A549 (cell line): ENCODE measurements around the gene TTL. TPM values are rescaled to one million over a fixed set of nuclear protein-coding genes. Genes with fewer than 3 reads are reported as not detected.

Source experiments
- ATAC-seq, 2 experiments: fragments of 200-7000 bp in 1 of 2; fragments of >200 bp in 1 of 2; cut with Nextera tagmentation in 1 of 2; cut with Tn5 transposase in 1 of 2; 3 replicates each; pipeline versions ENCODE4 v1.8.0 to v1.9.1; 2018 to 2020; ENCODE audit warnings: mild to moderate bottlenecking in 1 of 2, moderate library complexity in 1 of 2
- CTCF ChIA-PET: fragments of 300-600 bp; sonication (Branson Sonifier 250); formaldehyde crosslinking; extraction: SDS; loops from one replicate; lab custom pipeline; 2021; ENCODE audit warnings: antibody characterized with exemption, inconsistent platforms; lab: Yijun Ruan, JAX
- POLR2A ChIA-PET: fragments of 350-600 bp; formaldehyde crosslinking; extraction: SDS; loops from one replicate; lab custom pipeline; 2021; ENCODE audit warnings: antibody characterized with exemption, inconsistent platforms; lab: Yijun Ruan, JAX
- DNase-seq, 2 experiments: peaks; one replicate each; pipeline versions ENCODE4 v3.0.0 to v3.0.0-alpha.2; 2011 to 2016; ENCODE audit warnings: low read depth in 1 of 2, low spot score in 1 of 2
- FAIRE-seq: peaks from 2 replicates; lab custom pipeline; 2011; peaks lifted over from hg19 to GRCh38; lab: Jason Lieb, UNC
- H3K27ac ChIP-seq, 2 experiments: fragments of >200 bp; sonication (Bioruptor Twin); formaldehyde crosslinking; 3 replicates each; pipeline ENCODE4 v1.5.1; 2016 to 2017
- H3K4me1 ChIP-seq: fragments of >200 bp; sonication (Bioruptor Twin); formaldehyde crosslinking; 3 replicates; pipeline ENCODE4 v1.6.1; 2016
- H3K4me2 ChIP-seq: fragments of >200 bp; sonication (Bioruptor Twin); formaldehyde crosslinking; 3 replicates; pipeline ENCODE4 v1.6.1; 2016
- H3K4me3 ChIP-seq: fragments of >200 bp; sonication (Bioruptor Twin); formaldehyde crosslinking; 3 replicates; pipeline ENCODE4 v1.5.1; 2016
- H3K9me3 ChIP-seq: fragments of >200 bp; sonication (Bioruptor Twin); formaldehyde crosslinking; 3 replicates; pipeline ENCODE4 v1.6.1; 2016
- CHD2 ChIP-seq: fragments of 150-350 bp; IDR thresholded peaks from 2 replicates; pipeline ENCODE4 v1.6.1; 2014; ENCODE audit warnings: low read length; ENCODE audit not compliant: partially characterized antibody
- ELK1 ChIP-seq: fragments of 150-350 bp; IDR thresholded peaks from 2 replicates; pipeline ENCODE4 v1.6.1; 2014; ENCODE audit warnings: low read depth, mild to moderate bottlenecking, low read length
- HOXB13 ChIP-seq: fragments of 250-450 bp; sonication (Bioruptor Pico); IDR thresholded peaks from 2 replicates; pipeline ENCODE4 v1.5.0; 2020; ENCODE audit warnings: low read depth, mild to moderate bottlenecking, moderate library complexity
- HOXB5 ChIP-seq: fragments of 250-450 bp; sonication (Bioruptor Pico); IDR thresholded peaks from 2 replicates; pipeline ENCODE4 v1.5.0; 2020; ENCODE audit warnings: mild to moderate bottlenecking, moderate library complexity
- KDM1A ChIP-seq: fragments of 200-600 bp; sonication (generic); IDR thresholded peaks from 2 replicates; pipeline ENCODE4 v1.6.1; 2016; ENCODE audit warnings: low read depth, mild to moderate bottlenecking
- NFE2L2 ChIP-seq: fragments of 150-350 bp; conservative IDR thresholded peaks from 2 replicates; pipeline ENCODE4 v1.6.1; 2014; ENCODE audit warnings: low read length
- POLR2AphosphoS2 ChIP-seq: conservative IDR thresholded peaks from 2 replicates; pipeline ENCODE4 v1.6.1; 2012; ENCODE audit warnings: low read length, improper control_type of control experiment, inconsistent platforms
- RARB ChIP-seq: fragments of 250-450 bp; sonication (Bioruptor Pico); IDR thresholded peaks from 2 replicates; pipeline ENCODE4 v1.8.0; 2021; ENCODE audit warnings: mild to moderate bottlenecking, moderate library complexity
- RNF2 ChIP-seq: fragments of 200-600 bp; sonication (generic); IDR thresholded peaks from 2 replicates; pipeline ENCODE4 v1.6.1; 2016; ENCODE audit warnings: low read depth, mild to moderate bottlenecking, antibody characterized with exemption, moderate library complexity, borderline replicate concordance
- TP53 ChIP-seq: fragments of 250-450 bp; sonication (Bioruptor Pico); IDR thresholded peaks from 2 replicates; pipeline ENCODE4 v1.5.0; 2021; ENCODE audit warnings: mild to moderate bottlenecking, moderate library complexity
- WGBS: methylation state at CpG from one replicate; pipeline ENCODE4 v1.1.6; 2017; ENCODE audit errors: missing lambda C conversion rate; 5-methylcytosine and 5-hydroxymethylcytosine counted together
- polyA plus RNA-seq, 4 experiments: library from polyadenylated mRNA; depleted of rRNA in 3 of 4; stranded (reverse); fragments of >200 nt; fragmentation: RNase III in 1 of 4; extraction: RNeasy Plus Mini Kit Qiagen cat#74134 plus additional on column Dnase treatment in 1 of 4; gene quantifications; 2 replicates in 3 of 4; 3 replicates in 1 of 4; pipeline ENCODE4 v1.2.3, GENCODE V29; 2011 to 2017
- small RNA-seq, 6 experiments: library from RNA; depleted of rRNA; stranded (forward); fragments of <200 nt; gene quantifications; one replicate each; pipeline ENCODE3, GENCODE V24; 2012
- TF ChIP-seq, protein P1 (sequence below): IDR thresholded peaks from 2 replicates; pipeline ENCODE4 v1.6.1; 2012

The TTL gene
- polyA plus RNA-seq, 2 of the 4 experiments (the other 2 are of a cell fraction): 29.7 to 33.1 TPM

DNA sequence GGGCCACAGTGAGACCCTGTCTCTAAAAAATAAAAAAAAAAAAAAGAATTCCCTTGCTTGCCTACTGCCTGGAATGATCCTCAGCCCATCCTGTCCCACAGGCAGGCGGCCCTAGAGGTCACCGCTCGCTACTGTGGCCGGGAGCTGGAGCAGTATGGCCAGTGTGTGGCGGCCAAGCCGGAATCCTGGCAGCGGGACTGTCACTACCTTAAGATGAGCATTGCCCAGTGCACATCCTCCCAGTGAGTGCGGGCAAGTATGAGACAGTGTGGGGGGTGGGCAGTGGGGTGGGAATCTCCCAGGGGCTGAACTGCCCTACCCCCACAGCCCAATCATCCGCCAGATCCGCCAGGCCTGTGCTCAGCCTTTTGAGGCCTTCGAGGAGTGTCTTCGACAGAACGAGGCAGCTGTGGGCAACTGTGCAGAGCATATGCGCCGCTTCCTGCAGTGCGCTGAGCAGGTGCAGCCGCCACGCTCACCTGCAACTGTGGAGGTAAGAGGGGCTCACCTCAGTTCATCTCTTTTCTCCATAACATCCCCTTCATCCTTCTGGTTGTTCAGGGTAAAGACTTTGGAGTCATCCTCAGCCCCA is 104.0 kb downstream of the TTL start:
- ChIA-PET POLR2A (no interaction called here), CTCF (interaction anchor here (1.2 to 7.5 kb wide), 3 partner anchors 13 to 140 kb away, joined by 3 to 54 read pairs (median 31); no protein-coding TSS in a partner anchor)
- ATAC-seq: no peak
- WGBS: 92% methylated on average over 18 of the region's 18 CpGs
- no peak for FAIRE-seq
- Histone ChIP-seq H3K4me2 (peak overlapping the region; percentile 89), H3K27ac (peak overlapping the region in 1 of 2 experiments; percentile 97; a peak in 1 of 6 replicates), H3K4me1 (peaks cover 18% of the 10 kb centered on the region), H3K9me3 (no peaks in the 10 kb centered on the region), H3K4me3 (no peak overlapping the region; the same call in 2 of the 3 replicates)
- DNase-seq: no peak
- TF ChIP-seq ELK1: no peak
- TF ChIP-seq RARB (CRISPR knock-in tag): no peak
- no peak for TF ChIP-seq TP53 (CRISPR knock-in tag)
- no peak for TF ChIP-seq KDM1A

GRCh38 chr2:112588611-112589045 is 106.7 kb downstream of the TTL start:
- peaks cover 8% of the 10 kb centered on the region for H3K4me1 ChIP-seq
- DNase-seq (no peak), ATAC-seq (no peak), FAIRE-seq (no peak)
- 86% methylated on average over 6 of the region's 6 CpGs for WGBS
- H3K4me2 ChIP-seq: no peak overlapping the region
- no peak overlapping the region for H3K27ac ChIP-seq
- H3K9me3 ChIP-seq: no peaks in the 10 kb centered on the region
- CTCF ChIA-PET: interaction anchor here (0.6 to 7.5 kb wide), 3 partner anchors 10 to 370 kb away, joined by 3 to 54 read pairs (median 4); no protein-coding TSS in a partner anchor
- no peak overlapping the region for H3K4me3 ChIP-seq
- POLR2A ChIA-PET: no interaction called here
- TF ChIP-seq, protein P1, sequence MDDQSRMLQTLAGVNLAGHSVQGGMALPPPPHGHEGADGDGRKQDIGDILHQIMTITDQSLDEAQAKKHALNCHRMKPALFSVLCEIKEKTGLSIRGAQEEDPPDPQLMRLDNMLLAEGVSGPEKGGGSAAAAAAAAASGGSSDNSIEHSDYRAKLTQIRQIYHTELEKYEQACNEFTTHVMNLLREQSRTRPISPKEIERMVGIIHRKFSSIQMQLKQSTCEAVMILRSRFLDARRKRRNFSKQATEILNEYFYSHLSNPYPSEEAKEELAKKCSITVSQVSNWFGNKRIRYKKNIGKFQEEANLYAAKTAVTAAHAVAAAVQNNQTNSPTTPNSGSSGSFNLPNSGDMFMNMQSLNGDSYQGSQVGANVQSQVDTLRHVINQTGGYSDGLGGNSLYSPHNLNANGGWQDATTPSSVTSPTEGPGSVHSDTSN: no peak
- no peak for TF ChIP-seq HOXB13 (CRISPR knock-in tag)
- no peak for TF ChIP-seq HOXB5 (CRISPR knock-in tag)
- no peak for TF ChIP-seq CHD2
- TF ChIP-seq NFE2L2: no peak
- no peak for TF ChIP-seq POLR2AphosphoS2
- TF ChIP-seq RNF2: no peak

Small RNA genes within 50 kb of the gene (small RNA-seq; reads per million reads assigned to genes)
- gene RF00019: 0 reads per million in 6 experiments

Other genes with a start within 250 kb of the TTL start
- gene ZC3H8, start 227.1 kb upstream of the TTL start, polyA plus RNA-seq (2011; rRNA removed): 10.1 and 20.2 TPM in 2 replicates
- 13.2 to 16.5 TPM (median 15.2 TPM) in 3 replicates for gene ZC3H8, start 227.1 kb upstream of the TTL start, polyA plus RNA-seq (2017; fragmentation: RNase III; extraction: RNeasy Plus Mini Kit Qiagen cat#74134 plus additional on column Dnase treatment)
- 1.9 and 2.0 TPM in 2 replicates for gene ZC3H6, start 206.6 kb upstream of the TTL start, polyA plus RNA-seq (2011; rRNA removed)
- gene ZC3H6, start 206.6 kb upstream of the TTL start, polyA plus RNA-seq (2017; fragmentation: RNase III; extraction: RNeasy Plus Mini Kit Qiagen cat#74134 plus additional on column Dnase treatment): 0.33 to 0.75 TPM (median 0.59 TPM) in 3 replicates
- 5.0 and 7.6 TPM in 2 replicates for gene RGPD8, start 48.5 kb upstream of the TTL start, polyA plus RNA-seq (2011; rRNA removed)
- gene RGPD8, start 48.5 kb upstream of the TTL start, polyA plus RNA-seq (2017; fragmentation: RNase III; extraction: RNeasy Plus Mini Kit Qiagen cat#74134 plus additional on column Dnase treatment): 2.4 to 3.5 TPM (median 2.7 TPM) in 3 replicates
- 41.2 and 50.7 TPM in 2 replicates for gene POLR1B, start 60.3 kb downstream of the TTL start, polyA plus RNA-seq (2011; rRNA removed)
- gene POLR1B, start 60.3 kb downstream of the TTL start, polyA plus RNA-seq (2017; fragmentation: RNase III; extraction: RNeasy Plus Mini Kit Qiagen cat#74134 plus additional on column Dnase treatment): 18.9 to 20.6 TPM (median 19.0 TPM) in 3 replicates
- gene CHCHD5, start 102.5 kb downstream of the TTL start, polyA plus RNA-seq (2011; rRNA removed): 15.0 and 17.6 TPM in 2 replicates
- gene CHCHD5, start 102.5 kb downstream of the TTL start, polyA plus RNA-seq (2017; fragmentation: RNase III; extraction: RNeasy Plus Mini Kit Qiagen cat#74134 plus additional on column Dnase treatment): 61.4 to 62.4 TPM (median 62.0 TPM) in 3 replicates
- gene SLC20A1, start 163.8 kb downstream of the TTL start, polyA plus RNA-seq (2011; rRNA removed): 86.8 and 88.7 TPM in 2 replicates
- 71.0 to 83.6 TPM (median 74.3 TPM) in 3 replicates for gene SLC20A1, start 163.8 kb downstream of the TTL start, polyA plus RNA-seq (2017; fragmentation: RNase III; extraction: RNeasy Plus Mini Kit Qiagen cat#74134 plus additional on column Dnase treatment)
- gene NT5DC4, start 238.9 kb downstream of the TTL start, polyA plus RNA-seq (2011; rRNA removed): not detected in 2 replicates
- gene NT5DC4, start 238.9 kb downstream of the TTL start, polyA plus RNA-seq (2017; fragmentation: RNase III; extraction: RNeasy Plus Mini Kit Qiagen cat#74134 plus additional on column Dnase treatment): not detected in 3 replicates